Neural cell (in vitro differentiated cells): ENCODE data around the gene ADCY2. TPM values are rescaled to one million over a fixed set of nuclear protein-coding genes. Genes with fewer than 3 reads are reported as not detected.

Experiments
- H2AFZ ChIP-seq: fragments of 200-600, 300-800 bp; sonication (generic), shearing (Covaris generic); 2 replicates; pipeline ENCODE4 v1.6.0; 2014; ENCODE audit warnings: low read depth, mild to moderate bottlenecking, antibody characterized with exemption, low read length, moderate library complexity
- H3F3A ChIP-seq: fragments of 200-600 bp; shearing (Covaris generic); 2 replicates; pipeline ENCODE4 v1.6.1; 2016; ENCODE audit warnings: mild to moderate bottlenecking, moderate library complexity, mixed read lengths, antibody characterized with exemption, low read length; ENCODE audit not compliant: insufficient read depth, poor library complexity, severe bottlenecking
- H3K27ac ChIP-seq: fragments of 200-600, 300-800 bp; sonication (generic), shearing (Covaris generic); 2 replicates; pipeline ENCODE4 v1.5.1; 2014; ENCODE audit warnings: mild to moderate bottlenecking, low read length, moderate library complexity
- H3K27me3 ChIP-seq: fragments of 300-800, 200-600 bp; sonication (generic), shearing (Covaris generic); 2 replicates; pipeline ENCODE4 v1.6.0; 2014; ENCODE audit warnings: mild to moderate bottlenecking, low read depth, low read length, moderate library complexity; ENCODE audit not compliant: insufficient read depth
- H3K36me3 ChIP-seq: fragments of 300-800, 200-600 bp; sonication (generic), shearing (Covaris generic); 2 replicates; pipeline ENCODE4 v1.5.1; 2014; ENCODE audit warnings: mild to moderate bottlenecking, antibody characterized with exemption, low read length, moderate library complexity; ENCODE audit not compliant: insufficient read depth
- H3K4me2 ChIP-seq: fragments of 300-800, 200-600 bp; sonication (generic), shearing (Covaris generic); 2 replicates; pipeline ENCODE4 v1.6.0; 2014; ENCODE audit warnings: mild to moderate bottlenecking, low read length
- H3K4me3 ChIP-seq: fragments of 300-800, 200-600 bp; sonication (generic), shearing (Covaris generic); 2 replicates; pipeline ENCODE4 v1.5.1; 2014; ENCODE audit warnings: mild to moderate bottlenecking, low read length, moderate library complexity
- H3K79me2 ChIP-seq: fragments of 200-600 bp; shearing (Covaris generic); replicated peaks from 2 replicates; pipeline ENCODE4 v1.6.0; 2014; ENCODE audit warnings: mild to moderate bottlenecking, low read length, moderate library complexity; ENCODE audit not compliant: insufficient read depth
- H3K9ac ChIP-seq: fragments of 300-800, 200-600 bp; sonication (generic), shearing (Covaris generic); 2 replicates; pipeline ENCODE4 v1.6.1; 2016; ENCODE audit warnings: mild to moderate bottlenecking, low read length, mixed read lengths
- H3K9me2 ChIP-seq: fragments of 200-600 bp; shearing (Covaris generic); 2 replicates; pipeline ENCODE4 v1.6.1; 2016; ENCODE audit warnings: mild to moderate bottlenecking, low read length, mixed read lengths; ENCODE audit not compliant: insufficient read depth
- H3K9me3 ChIP-seq: fragments of 200-600, 300-800 bp; sonication (generic), shearing (Covaris generic); 2 replicates; pipeline ENCODE4 v1.6.1; 2016; ENCODE audit warnings: mild to moderate bottlenecking, mixed run types, low read length, moderate library complexity, mixed read lengths
- H4K20me1 ChIP-seq: fragments of 200-600 bp; shearing (Covaris generic); 2 replicates; pipeline ENCODE4 v1.6.1; 2016; ENCODE audit warnings: mild to moderate bottlenecking, mixed run types; ENCODE audit not compliant: insufficient read depth
- EP300 ChIP-seq: fragments of 450-650 bp; conservative IDR thresholded peaks from 2 replicates; pipeline ENCODE4 v1.6.1; 2014; ENCODE audit warnings: antibody characterized with exemption, mild to moderate bottlenecking, moderate library complexity; ENCODE audit not compliant: poor library complexity, severe bottlenecking
- EZH2 ChIP-seq: fragments of 200-600, 300-800 bp; shearing (Covaris generic), sonication (generic); IDR thresholded peaks from 2 replicates; pipeline ENCODE4 v1.6.1; 2014; ENCODE audit warnings: antibody characterized with exemption, low read length, borderline replicate concordance, mild to moderate bottlenecking; ENCODE audit not compliant: insufficient read depth, poor library complexity, severe bottlenecking
- MXI1 ChIP-seq: fragments of 450-650 bp; conservative IDR thresholded peaks from 2 replicates; pipeline ENCODE4 v1.6.1; 2014; ENCODE audit warnings: antibody characterized with exemption, mild to moderate bottlenecking; ENCODE audit not compliant: poor library complexity, severe bottlenecking
- POLR2AphosphoS5 ChIP-seq: IDR thresholded peaks from 2 replicates; pipeline ENCODE4 v1.6.1; 2012
- RAD21 ChIP-seq: fragments of 450-650 bp; conservative IDR thresholded peaks from 2 replicates; pipeline ENCODE4 v1.6.1; 2014; ENCODE audit warnings: antibody characterized with exemption, mild to moderate bottlenecking, moderate library complexity
- SMC3 ChIP-seq: fragments of 450-650 bp; conservative IDR thresholded peaks from 2 replicates; pipeline ENCODE4 v1.6.1; 2014; ENCODE audit warnings: antibody characterized with exemption, mild to moderate bottlenecking, moderate library complexity; ENCODE audit not compliant: poor library complexity
- TAF1 ChIP-seq: IDR thresholded peaks from 2 replicates; pipeline ENCODE4 v1.6.1; 2012; ENCODE audit warnings: low read depth
- polyA plus RNA-seq: library from polyadenylated mRNA; depleted of rRNA; stranded (reverse); fragments of >200 nt; gene quantifications from 2 replicates; pipeline ENCODE4 v1.2.3, GENCODE V29; 2014
- TF ChIP-seq, protein P1 (sequence below): fragments of 450-650 bp; IDR thresholded peaks from 2 replicates; pipeline ENCODE4 v1.5.1; 2014; ENCODE audit warnings: antibody characterized with exemption, mild to moderate bottlenecking, moderate library complexity; ENCODE audit not compliant: poor library complexity, severe bottlenecking
- TF ChIP-seq, protein P2 (sequence below): IDR thresholded peaks from 2 replicates; pipeline ENCODE4 v1.6.1; 2012; ENCODE audit warnings: borderline replicate concordance

The ADCY2 gene
- polyA plus RNA-seq, 1 donor from 2014 or later, result 1.9 TPM

DNA sequence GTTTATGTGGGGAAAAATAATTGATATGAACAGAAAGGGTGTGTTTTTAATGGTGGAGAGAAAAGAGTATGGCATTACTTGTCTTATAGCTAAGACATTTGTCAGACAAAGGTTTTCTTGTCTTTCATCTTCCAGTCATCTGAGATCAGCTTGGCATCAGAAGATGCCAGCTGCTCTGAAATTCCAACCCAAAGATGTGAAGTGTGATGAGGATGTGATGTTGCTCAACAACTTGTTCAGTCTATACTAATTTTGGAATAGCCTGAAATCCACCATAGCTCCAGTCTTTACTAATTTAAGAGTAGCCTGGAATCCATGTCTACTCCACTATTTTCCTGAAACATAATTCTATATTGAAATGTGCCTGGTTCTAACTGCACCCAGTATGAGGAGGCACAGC, 272.7 kb downstream of the ADCY2 start:
- TF ChIP-seq SMC3 (no peak), EZH2 (no peak), POLR2AphosphoS5 (no peak), MXI1 (no peak), RAD21 (no peak), EP300 (no peak), TAF1 (no peak)
- TF ChIP-seq, protein P1, sequence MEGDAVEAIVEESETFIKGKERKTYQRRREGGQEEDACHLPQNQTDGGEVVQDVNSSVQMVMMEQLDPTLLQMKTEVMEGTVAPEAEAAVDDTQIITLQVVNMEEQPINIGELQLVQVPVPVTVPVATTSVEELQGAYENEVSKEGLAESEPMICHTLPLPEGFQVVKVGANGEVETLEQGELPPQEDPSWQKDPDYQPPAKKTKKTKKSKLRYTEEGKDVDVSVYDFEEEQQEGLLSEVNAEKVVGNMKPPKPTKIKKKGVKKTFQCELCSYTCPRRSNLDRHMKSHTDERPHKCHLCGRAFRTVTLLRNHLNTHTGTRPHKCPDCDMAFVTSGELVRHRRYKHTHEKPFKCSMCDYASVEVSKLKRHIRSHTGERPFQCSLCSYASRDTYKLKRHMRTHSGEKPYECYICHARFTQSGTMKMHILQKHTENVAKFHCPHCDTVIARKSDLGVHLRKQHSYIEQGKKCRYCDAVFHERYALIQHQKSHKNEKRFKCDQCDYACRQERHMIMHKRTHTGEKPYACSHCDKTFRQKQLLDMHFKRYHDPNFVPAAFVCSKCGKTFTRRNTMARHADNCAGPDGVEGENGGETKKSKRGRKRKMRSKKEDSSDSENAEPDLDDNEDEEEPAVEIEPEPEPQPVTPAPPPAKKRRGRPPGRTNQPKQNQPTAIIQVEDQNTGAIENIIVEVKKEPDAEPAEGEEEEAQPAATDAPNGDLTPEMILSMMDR, result no peak
- TF ChIP-seq, protein P2, sequence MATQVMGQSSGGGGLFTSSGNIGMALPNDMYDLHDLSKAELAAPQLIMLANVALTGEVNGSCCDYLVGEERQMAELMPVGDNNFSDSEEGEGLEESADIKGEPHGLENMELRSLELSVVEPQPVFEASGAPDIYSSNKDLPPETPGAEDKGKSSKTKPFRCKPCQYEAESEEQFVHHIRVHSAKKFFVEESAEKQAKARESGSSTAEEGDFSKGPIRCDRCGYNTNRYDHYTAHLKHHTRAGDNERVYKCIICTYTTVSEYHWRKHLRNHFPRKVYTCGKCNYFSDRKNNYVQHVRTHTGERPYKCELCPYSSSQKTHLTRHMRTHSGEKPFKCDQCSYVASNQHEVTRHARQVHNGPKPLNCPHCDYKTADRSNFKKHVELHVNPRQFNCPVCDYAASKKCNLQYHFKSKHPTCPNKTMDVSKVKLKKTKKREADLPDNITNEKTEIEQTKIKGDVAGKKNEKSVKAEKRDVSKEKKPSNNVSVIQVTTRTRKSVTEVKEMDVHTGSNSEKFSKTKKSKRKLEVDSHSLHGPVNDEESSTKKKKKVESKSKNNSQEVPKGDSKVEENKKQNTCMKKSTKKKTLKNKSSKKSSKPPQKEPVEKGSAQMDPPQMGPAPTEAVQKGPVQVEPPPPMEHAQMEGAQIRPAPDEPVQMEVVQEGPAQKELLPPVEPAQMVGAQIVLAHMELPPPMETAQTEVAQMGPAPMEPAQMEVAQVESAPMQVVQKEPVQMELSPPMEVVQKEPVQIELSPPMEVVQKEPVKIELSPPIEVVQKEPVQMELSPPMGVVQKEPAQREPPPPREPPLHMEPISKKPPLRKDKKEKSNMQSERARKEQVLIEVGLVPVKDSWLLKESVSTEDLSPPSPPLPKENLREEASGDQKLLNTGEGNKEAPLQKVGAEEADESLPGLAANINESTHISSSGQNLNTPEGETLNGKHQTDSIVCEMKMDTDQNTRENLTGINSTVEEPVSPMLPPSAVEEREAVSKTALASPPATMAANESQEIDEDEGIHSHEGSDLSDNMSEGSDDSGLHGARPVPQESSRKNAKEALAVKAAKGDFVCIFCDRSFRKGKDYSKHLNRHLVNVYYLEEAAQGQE, result no peak
- H3K79me2 ChIP-seq, result no peaks in the 10 kb centered on the region
- no peaks in the 10 kb centered on the region for H3K9me2 ChIP-seq
- peaks cover 5% of the 10 kb centered on the region for H3K9me3 ChIP-seq
- H3K27ac ChIP-seq, result no peak overlapping the region
- H3K4me3 ChIP-seq, result no peak overlapping the region
- no peaks in the 10 kb centered on the region for H3F3A ChIP-seq
- no peaks in the 10 kb centered on the region for H4K20me1 ChIP-seq
- no peaks in the 10 kb centered on the region for H3K36me3 ChIP-seq
- H2AFZ ChIP-seq, result no peak overlapping the region
- no peak overlapping the region for H3K9ac ChIP-seq
- H3K27me3 ChIP-seq, result no peaks in the 10 kb centered on the region
- no peak overlapping the region for H3K4me2 ChIP-seq

DNA sequence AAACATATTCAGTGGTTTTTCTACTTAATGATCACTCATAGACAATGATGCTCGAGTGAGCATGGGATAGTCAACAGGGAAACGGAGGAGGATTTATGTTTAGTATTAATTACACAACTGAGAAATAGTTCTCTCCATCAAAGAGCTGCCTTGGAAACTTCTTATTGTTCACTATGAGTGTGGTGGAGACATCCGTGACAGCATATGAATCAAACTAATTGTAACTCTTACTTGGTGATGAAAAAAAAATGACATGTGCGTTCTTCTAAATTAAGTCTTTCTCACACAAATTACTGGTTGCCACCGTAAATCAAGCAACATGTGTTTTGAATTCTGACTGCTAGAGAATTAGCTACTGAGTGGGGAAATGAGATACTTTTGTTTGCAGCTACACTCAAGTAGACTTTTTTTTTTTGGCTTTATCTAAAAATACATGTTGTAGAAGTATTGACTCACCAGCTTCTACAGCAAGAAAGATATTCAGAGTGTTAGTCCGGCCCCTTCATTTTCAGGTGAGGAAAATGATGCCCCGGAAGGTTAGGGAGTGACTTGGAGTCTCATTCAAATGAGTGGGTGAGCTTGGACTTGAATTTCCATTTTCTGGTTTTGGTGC, 275.5 kb downstream of the ADCY2 start:
- TF ChIP-seq, protein P1, result no peak
- TF ChIP-seq POLR2AphosphoS5 (no peak), TAF1 (no peak)
- TF ChIP-seq, protein P2, result no peak
- H4K20me1 ChIP-seq, result no peaks in the 10 kb centered on the region
- no peak overlapping the region for H3K9ac ChIP-seq
- no peaks in the 10 kb centered on the region for H3K79me2 ChIP-seq
- no peaks in the 10 kb centered on the region for H3K9me2 ChIP-seq
- H3K4me2 ChIP-seq, result no peak overlapping the region
- H3K27me3 ChIP-seq, result no peaks in the 10 kb centered on the region
- H3K36me3 ChIP-seq, result no peaks in the 10 kb centered on the region
- H2AFZ ChIP-seq, result no peak overlapping the region
- peaks cover 5% of the 10 kb centered on the region for H3K9me3 ChIP-seq
- no peak overlapping the region for H3K4me3 ChIP-seq
- H3F3A ChIP-seq, result no peaks in the 10 kb centered on the region
- no peak overlapping the region for H3K27ac ChIP-seq
